ENCODE measurements around the gene SLC6A17.

SLC6A17 gene

GRCh38 chr1:110176299-110176956 is 26.1 kb downstream of the SLC6A17 start:
- no peak overlapping the region for H3K4me3 ChIP-seq (ENCODE audit: low read depth, low read length)
- TF ChIP-seq, protein P1, sequence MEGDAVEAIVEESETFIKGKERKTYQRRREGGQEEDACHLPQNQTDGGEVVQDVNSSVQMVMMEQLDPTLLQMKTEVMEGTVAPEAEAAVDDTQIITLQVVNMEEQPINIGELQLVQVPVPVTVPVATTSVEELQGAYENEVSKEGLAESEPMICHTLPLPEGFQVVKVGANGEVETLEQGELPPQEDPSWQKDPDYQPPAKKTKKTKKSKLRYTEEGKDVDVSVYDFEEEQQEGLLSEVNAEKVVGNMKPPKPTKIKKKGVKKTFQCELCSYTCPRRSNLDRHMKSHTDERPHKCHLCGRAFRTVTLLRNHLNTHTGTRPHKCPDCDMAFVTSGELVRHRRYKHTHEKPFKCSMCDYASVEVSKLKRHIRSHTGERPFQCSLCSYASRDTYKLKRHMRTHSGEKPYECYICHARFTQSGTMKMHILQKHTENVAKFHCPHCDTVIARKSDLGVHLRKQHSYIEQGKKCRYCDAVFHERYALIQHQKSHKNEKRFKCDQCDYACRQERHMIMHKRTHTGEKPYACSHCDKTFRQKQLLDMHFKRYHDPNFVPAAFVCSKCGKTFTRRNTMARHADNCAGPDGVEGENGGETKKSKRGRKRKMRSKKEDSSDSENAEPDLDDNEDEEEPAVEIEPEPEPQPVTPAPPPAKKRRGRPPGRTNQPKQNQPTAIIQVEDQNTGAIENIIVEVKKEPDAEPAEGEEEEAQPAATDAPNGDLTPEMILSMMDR (IDR thresholded peaks at IDR 0.05; ENCODE audit: low read depth, low read length): no peak
- no peak for DNase-seq (ENCODE audit: low read depth, low spot score)
- in situ Hi-C loops (cut with HindIII; ENCODE audit: low sequenced_read_pairs): no loop called here

GRCh38 chr1:110177775-110178174 is 27.5 kb downstream of the SLC6A17 start:
- in situ Hi-C loops (cut with HindIII; ENCODE audit: low sequenced_read_pairs): no loop called here

GRCh38 chr1:110183642-110184167 is 33.4 kb downstream of the SLC6A17 start:
- in situ Hi-C loops (cut with HindIII; ENCODE audit: low sequenced_read_pairs): no loop called here
- TF ChIP-seq, protein P1 (IDR thresholded peaks at IDR 0.05; ENCODE audit: low read depth, low read length): no peak
- no peak overlapping the region for H3K4me3 ChIP-seq (ENCODE audit: low read depth, low read length)
- no peak for DNase-seq (ENCODE audit: low read depth, low spot score)

More at GRCh38 chr1:110177775-110178174, 27.5 kb downstream of the SLC6A17 start:
- DNase-seq (ENCODE audit: low read depth, low spot score): no peak
- TF ChIP-seq, protein P1 (IDR thresholded peaks at IDR 0.05; ENCODE audit: low read depth, low read length): no peak
- H3K4me3 ChIP-seq (ENCODE audit: low read depth, low read length): no peak overlapping the region

DNA sequence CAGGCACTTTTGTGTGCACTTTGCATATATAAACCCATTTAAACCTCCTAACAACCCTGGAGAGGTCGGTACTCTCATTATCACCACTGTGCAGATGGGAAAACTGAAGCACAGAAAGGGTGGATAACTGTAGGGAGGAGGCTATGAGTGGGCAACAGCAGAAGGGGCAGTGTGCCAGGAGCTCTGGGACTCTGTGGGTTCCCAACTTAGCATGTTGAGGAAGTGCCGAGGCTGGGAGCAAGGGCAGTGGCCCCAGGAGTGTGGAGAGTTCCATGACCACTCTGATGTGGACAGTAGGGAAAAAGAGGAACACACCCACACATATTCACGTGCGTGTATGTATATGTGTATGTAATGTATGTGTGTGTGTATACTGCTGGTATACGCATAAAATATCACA is 34.2 kb downstream of the SLC6A17 start:
- TF ChIP-seq, protein P1 (IDR thresholded peaks at IDR 0.05; ENCODE audit: low read depth, low read length): no peak
- H3K4me3 ChIP-seq (ENCODE audit: low read depth, low read length): no peak overlapping the region
- no peak for DNase-seq (ENCODE audit: low read depth, low spot score)
- in situ Hi-C loops (cut with HindIII; ENCODE audit: low sequenced_read_pairs): no loop called here

- H3K4me3 ChIP-seq (ENCODE audit: low read depth, low read length): no peak overlapping the region
- in situ Hi-C loops (cut with HindIII; ENCODE audit: low sequenced_read_pairs): no loop called here
- DNase-seq (ENCODE audit: low read depth, low spot score): no peak
- TF ChIP-seq, protein P1 (IDR thresholded peaks at IDR 0.05; ENCODE audit: low read depth, low read length): no peak
Measured at GRCh38 chr1:110185181-110185580, 34.9 kb downstream of the SLC6A17 start.

DNA sequence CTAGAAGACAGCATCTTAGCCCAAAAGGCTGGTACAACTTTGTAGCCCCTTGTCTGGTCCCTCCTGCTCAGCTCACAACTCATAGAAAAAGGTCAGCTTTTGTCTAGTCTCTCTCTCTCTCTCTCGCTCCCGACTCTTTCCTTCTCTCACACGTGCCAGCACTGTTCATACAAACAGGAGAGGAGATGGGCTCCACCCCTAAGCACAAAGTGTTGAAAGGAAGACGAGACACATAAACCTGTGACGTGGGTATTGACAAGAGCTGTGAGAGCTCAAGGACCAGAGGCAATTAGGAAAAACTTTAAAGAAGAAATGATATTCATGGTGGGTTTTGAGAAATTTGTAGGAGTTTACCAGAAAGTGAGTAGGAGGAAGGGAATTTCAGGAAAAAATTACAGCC is 36.3 kb downstream of the SLC6A17 start:
- H3K4me3 ChIP-seq (ENCODE audit: low read depth, low read length): no peak overlapping the region
- in situ Hi-C loops (cut with HindIII; ENCODE audit: low sequenced_read_pairs): no loop called here
- DNase-seq (ENCODE audit: low read depth, low spot score): no peak
- TF ChIP-seq, protein P1 (IDR thresholded peaks at IDR 0.05; ENCODE audit: low read depth, low read length): no peak
